Mucosa of gallbladder (tissue), 1 donor: ENCODE results near the gene CYP3A4. TPM values are rescaled to one million over a fixed set of nuclear protein-coding genes. Genes with fewer than 3 reads are reported as not detected.
"Not testable (repeated sequence)": the region's sequence is repeated elsewhere in the genome, so short reads cannot be mapped to it uniquely, and the experiment has no call there.

ENCODE experiments used
- DNase-seq: peaks from one replicate; pipeline ENCODE4 v3.0.0-alpha.2; 2020; ENCODE audit warnings: low spot score
- total RNA-seq: library from RNA; stranded (reverse); gene quantifications from one replicate; pipeline ENCODE4 v1.2.1, GENCODE V29; 2021
- donor health status: DM: no; HTN: no; CAD: no.

Gene CYP3A4
- total RNA-seq, 1 donor from 2014 or later, result 9.7 TPM

GRCh38 chr7:99792967-99793366 lies 9.0 kb upstream of the CYP3A4 start:
- no peak for DNase-seq

DNA sequence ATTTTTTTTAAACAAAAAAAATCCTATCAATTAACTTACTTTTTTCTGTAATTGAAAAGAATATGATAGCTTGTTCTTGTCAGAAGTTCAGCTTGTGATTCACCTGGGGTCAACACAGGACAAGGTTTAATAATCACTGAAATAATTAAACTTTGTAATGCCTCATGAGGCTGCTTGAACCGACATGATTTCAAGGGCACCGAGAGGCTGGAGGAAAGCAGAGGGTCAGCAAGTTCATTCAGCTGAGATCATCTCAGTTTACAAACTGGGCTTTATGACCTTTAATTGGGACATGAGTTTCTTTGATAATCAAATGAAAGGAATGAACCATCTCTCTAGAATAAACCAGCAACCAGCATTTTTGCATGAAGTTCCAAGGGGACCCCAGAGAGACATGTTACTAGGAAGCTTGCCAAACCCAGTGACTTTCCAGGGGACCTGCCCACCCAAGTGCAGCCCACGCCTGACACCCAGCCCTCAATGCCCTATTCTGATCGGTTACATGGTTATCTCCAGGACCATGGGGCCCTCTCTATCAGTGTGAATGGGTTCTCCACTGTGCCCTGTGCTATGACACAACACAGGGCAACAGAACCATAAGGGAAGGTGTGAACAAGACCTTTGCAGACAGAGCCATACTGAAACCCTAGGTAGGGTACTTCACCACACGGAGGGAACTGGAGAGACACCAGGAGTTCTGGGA lies 7.8 kb upstream of the CYP3A4 start:
- peak; percentile 29 for DNase-seq

DNA sequence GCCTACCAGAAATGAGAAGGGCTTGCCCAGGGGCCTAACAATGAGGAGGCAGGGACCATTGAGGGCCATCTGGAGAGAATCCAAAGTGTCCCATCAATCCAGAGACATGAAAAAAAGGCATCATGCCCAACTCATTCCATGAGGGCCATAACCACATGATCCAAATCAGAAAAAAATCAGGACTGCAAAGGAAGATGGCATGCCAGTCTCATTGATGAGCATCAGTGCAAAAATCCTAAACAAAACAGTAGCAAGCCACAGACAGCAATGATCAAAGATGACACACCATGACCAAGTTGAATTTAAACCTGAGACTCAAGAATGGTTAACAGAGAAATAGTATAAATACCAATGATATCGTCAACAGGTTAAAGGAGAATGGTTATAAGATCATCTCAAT lies 7.0 kb upstream of the CYP3A4 start:
- DNase-seq, result no peak

DNA sequence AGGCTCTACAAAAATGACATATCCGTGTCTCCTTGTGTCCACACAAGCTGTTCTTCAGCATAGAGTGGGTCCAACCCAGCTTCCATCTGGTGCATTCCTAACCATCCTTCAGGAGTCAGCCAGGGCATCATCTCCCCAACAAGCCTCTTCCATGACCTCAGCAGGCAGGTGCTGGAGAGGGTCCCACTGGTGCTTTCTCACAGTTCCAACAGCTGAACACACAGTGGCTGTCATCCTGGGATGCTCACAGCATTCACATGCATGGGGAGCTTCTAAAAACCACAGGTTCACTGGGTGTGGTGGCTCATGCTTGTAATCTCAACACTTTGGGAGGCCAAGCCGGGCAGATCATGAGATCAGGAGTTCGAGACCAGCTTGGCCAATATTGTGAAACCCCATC lies 6.4 kb upstream of the CYP3A4 start:
- DNase-seq, result no peak

DNA sequence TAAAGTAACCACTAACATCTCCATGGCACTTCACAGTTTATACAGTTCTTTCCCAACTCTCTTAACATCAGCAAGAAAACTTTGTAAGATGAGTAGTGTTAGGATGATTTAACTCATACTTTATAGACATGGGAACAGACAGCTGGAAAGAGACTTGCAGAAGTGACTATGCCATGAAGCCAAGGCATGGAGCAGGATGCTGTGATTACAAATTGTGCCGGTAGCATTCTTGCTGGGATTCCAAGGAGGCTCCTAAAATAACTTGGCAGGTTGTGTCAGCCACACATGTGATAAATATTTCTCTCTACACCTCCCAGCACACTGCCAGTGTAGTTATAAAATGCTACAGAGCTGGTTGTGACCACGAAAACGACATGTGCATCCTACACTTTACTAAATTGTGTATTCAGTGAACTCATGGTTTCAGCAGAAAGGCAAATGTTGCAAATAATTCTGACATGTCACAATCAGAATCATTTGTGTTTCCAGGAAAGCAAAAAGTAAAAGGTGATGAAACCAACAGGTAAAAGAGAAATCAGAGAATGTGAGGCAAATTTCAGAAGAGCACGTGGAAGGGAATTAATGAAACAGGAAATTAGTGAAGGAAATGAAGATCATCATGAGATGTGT lies 5.6 kb upstream of the CYP3A4 start:
- DNase-seq, result no peak

- DNase-seq, result no peak
Observed at GRCh38 chr7:99788554-99788953, 4.6 kb upstream of the CYP3A4 start.

DNA sequence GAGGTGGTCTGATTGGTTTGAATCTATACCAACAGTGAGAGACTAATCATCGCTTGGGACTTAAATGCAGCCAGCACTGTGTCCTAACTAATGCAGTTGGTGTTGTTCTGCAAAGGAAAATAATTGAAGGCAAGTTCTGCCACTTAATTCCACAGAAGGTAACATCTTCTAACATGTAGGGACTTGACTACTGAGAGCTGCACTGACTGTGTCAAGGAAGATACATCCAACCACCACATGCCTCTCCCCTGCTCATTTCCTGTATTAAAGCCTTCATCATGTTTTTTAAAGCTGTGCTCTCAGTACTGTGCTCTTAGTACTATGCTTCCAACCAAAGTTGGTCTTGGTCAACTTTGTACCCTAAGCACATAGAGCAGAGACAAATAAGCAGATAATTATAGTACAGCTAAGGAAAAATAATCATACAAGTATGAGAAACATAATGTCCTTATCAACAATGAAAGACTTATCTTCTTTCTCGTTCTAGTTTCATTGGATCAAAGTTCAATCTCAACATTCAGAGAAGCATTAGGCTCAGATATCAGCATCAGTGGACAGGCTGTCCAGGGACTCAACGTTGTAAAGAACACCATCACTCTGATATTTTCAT lies 2.8 kb upstream of the CYP3A4 start:
- no peak for DNase-seq

DNA sequence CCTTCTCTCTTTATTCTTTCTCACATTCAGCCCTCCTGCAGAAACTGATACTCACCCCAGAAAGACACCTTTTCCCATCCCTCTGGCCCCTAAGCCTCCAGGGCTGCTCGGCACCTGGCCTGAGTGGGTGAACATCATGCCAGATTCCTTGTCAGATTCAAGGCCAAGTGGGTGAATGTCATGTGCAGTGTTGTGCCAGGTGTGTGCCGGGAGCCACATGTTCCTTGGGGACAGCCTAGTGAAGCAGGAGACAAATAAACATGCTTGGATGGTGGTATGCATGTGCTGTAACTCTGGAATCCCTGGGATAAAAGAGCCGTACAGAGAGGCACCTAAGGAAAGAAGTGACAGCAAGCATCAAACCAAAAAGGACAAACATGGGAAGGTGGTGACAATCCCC lies 1.7 kb upstream of the CYP3A4 start:
- not testable (repeated sequence) for DNase-seq

GRCh38 chr7:99782012-99782953 lies 1.7 kb downstream of the CYP3A4 start:
- DNase-seq, result no peak

DNA sequence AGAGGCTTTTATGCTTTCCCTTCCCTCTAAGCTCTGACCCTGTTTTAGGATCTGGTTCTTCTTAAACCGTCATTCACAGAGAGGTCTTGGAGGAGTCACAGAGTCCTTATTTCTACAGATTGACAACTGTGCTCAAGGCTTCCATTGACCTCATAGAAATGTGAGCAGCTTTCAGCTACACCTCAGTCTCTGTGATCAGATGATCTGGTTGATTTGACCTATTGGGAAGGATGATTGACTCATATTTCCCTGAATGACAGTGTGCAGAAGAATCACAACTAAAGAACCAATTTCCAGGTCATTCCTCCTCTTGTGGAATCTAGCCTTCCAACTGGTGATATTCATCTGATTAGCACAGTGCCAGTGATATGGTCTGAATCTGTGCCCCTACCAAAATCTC lies 3.4 kb downstream of the CYP3A4 start:
- no peak for DNase-seq

DNA sequence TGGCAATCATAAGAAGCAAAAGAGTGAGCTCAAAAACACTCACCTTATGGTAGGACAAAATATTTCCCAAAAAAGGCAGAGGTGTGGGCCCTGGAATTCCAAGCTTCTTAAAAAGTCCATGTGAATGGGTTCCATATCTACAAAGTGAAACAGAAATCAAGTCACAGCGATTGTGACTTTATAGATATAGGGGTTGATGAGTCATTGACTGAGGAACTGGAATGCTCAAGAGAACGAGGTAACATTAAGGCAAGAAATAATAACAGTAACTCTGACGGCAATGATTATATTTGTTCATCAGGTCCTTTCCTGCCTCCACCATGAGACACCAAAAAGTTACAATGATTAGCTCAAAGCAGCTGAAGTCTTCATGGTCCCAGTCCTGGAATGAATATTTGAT lies 4.0 kb downstream of the CYP3A4 start:
- DNase-seq, result no peak

GRCh38 chr7:99778880-99779279 lies 5.1 kb downstream of the CYP3A4 start:
- no peak for DNase-seq

DNA sequence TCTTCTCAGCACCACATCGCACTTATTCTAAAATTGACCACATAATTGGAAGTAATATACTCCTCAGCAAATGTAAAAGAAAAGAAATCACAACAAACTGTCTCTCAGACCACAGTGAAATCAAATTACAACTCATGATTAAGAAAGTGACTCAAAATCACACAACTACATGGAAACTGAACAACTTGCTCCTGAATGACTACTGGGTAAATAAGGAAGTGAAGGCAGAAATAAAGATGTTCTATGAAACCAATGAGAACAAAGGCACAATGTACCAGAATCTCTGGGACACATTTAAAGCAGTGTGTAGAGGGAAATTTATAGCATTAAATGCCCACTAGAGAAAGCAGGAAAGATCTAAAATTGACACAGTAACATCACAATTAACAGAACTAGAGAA lies 10.6 kb downstream of the CYP3A4 start:
- DNase-seq, result not testable (repeated sequence)

DNA sequence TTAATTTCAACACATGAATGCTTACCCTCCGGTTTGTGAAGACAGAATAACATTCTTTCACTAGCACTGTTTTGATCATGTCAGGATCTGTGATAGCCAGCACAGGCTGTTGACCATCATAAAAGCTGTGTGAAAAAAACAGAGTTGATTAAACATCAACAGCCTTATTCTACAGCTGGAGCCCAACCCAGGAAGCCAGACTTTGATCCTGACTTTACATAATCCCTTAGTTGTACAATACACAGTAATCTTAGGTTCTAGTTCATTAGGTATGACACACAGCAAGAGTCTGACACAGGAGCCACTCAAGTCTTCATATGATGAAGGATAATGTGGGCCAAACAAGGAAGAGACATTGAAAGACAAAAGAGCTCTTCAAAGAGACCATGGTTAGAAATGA lies 11.4 kb downstream of the CYP3A4 start:
- DNase-seq, result peak; percentile 50

DNA sequence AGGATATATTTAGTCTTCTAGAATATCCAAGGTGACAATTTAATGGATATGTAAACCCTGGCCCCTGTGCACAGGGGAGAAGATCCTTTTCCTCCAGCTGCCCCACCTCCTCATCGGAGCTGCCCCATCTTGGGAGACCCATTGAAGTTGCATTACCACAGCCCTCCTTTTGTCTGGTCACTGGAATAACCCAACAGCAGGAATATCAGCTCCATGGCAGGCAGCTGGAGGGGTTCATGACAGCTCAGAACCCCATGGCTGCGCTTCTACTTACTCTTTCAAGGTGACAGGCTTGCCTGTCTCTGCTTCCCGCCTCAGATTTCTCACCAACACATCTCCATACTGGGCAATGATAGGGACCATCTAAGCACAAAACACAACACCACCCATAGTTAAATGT lies 14.5 kb downstream of the CYP3A4 start:
- DNase-seq, result not testable (repeated sequence)

DNA sequence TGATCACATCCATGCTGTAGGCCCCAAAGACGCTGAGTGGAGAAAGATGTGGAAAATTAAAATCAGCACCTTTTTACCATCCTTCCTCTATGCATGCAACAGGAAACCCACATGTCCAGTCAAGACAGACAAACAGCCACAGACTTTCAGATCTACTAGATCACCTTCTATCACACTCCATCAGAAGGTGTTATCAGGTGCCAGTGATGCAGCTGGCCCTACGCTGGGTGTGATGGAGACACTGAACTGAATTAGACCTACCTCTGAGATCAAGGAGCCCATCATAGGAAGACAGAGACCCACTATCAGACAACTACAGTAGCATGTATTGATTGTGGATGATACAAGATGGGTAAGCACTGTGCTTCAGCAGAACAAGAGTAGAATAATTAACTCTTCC lies 15.5 kb downstream of the CYP3A4 start:
- DNase-seq, result no peak

- no peak for DNase-seq
Observed at GRCh38 chr7:99767662-99768061, 16.3 kb downstream of the CYP3A4 start.

- DNase-seq, result no peak
Observed at GRCh38 chr7:99766484-99767099, 17.4 kb downstream of the CYP3A4 start.

- DNase-seq, result no peak
Observed at GRCh38 chr7:99764478-99764877, 19.5 kb downstream of the CYP3A4 start.

GRCh38 chr7:99762680-99763327 lies 21.2 kb downstream of the CYP3A4 start:
- DNase-seq, result no peak

DNA sequence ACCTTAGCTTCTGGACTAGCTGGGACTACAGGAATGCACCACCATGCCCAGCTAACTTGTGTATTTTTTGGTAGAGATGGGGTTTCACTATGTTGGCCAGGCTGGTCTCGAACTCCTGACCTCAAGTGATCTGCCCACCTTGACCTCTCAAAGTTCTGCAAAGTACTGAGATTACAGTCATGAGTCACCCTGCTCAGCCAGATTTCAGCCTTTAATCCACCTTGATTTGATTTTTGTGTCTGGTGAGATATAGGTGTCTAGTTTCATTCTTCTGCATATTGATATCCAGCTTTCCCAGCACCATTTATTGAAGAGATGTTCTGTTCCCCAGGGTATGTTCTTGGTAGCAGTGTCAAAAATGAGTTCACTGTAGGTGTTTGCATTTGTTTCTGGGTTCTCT lies 28.9 kb downstream of the CYP3A4 start:
- DNase-seq, result no peak
